SK-N-MC (cell line): ENCODE results near the gene HBD.

ENCODE experiments used
- EZH2 ChIP-seq: fragments of 200-600 bp; sonication (generic); IDR thresholded peaks from one replicate; pipeline ENCODE4 v1.6.1; 2017; ENCODE audit warnings: antibody characterized with exemption
- POLR2AphosphoS5 ChIP-seq: IDR thresholded peaks from 2 replicates; pipeline ENCODE4 v1.6.1; 2012; ENCODE audit warnings: mild to moderate bottlenecking, low read depth, low read length, borderline replicate concordance

DNA sequence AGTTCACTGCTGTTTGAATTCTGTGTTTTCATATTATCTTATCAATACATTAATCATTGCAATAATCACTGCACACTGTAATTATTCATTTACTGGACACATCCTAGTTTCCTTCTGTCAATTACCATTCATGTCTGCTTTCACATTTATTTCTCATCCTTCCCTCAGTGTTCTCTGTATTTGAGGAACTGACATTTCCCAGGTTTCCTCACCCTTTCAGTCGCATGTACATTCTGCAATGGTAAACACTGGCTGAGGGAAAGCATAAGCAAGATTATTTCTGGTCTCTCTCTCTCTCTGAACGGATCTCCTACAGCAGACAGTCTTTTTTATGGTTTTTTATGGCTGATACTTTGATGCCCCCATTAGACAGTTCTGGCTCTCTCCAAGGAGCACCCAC is 4.2 kb upstream of the HBD start:
- TF ChIP-seq POLR2AphosphoS5 (no peak), EZH2 (no peak)
